NCI-H2107 (cell line): Measurements from ENCODE around the gene CCL17.
A peak's percentile ranks its signal among the peaks of the same experiment; 100 is the strongest.
"Not testable (repeated sequence)": the region's sequence is repeated elsewhere in the genome, so short reads cannot be mapped to it uniquely, and the experiment has no call there.

Experiments used
- DNase-seq: peaks from one replicate; lab custom pipeline; 2025; lab: John Stamatoyannopoulos, UW

The CCL17 gene

GRCh38 chr16:57432505-57432904, 27.9 kb downstream of the CCL17 start:
- no peak for DNase-seq

GRCh38 chr16:57432989-57433388, 28.4 kb downstream of the CCL17 start:
- no peak for DNase-seq

- DNase-seq, result no peak
Measured at GRCh38 chr16:57434003-57434402, 29.4 kb downstream of the CCL17 start.

- no peak for DNase-seq
Measured at GRCh38 chr16:57435838-57436237, 31.3 kb downstream of the CCL17 start.

GRCh38 chr16:57439947-57440346, 35.4 kb downstream of the CCL17 start:
- not testable (repeated sequence) for DNase-seq

- DNase-seq, result not testable (repeated sequence)
Measured at GRCh38 chr16:57440551-57440950, 36.0 kb downstream of the CCL17 start.

- no peak for DNase-seq
Measured at GRCh38 chr16:57444711-57445110, 40.1 kb downstream of the CCL17 start.

GRCh38 chr16:57445510-57445909, 40.9 kb downstream of the CCL17 start:
- no peak for DNase-seq

GRCh38 chr16:57446531-57447185, 42.1 kb downstream of the CCL17 start:
- peak; percentile 11 for DNase-seq

- peak; percentile 88 for DNase-seq
Measured at GRCh38 chr16:57447186-57447962, 42.8 kb downstream of the CCL17 start, which contains the start of the genes CIAPIN1 and COQ9. Gene CIAPIN1, minus strand, starts transcription at chr16:57447385. Its CDS starts 6,457 bp downstream, at chr16:57440928. Gene COQ9, plus strand, starts transcription at chr16:57447479. Its CDS starts 27 bp downstream, at chr16:57447506.

GRCh38 chr16:57452021-57452420, 47.5 kb downstream of the CCL17 start:
- no peak for DNase-seq

GRCh38 chr16:57462209-57462977, 57.8 kb downstream of the CCL17 start, which contains the start of gene POLR2C:
Gene POLR2C, plus strand, starts transcription at chr16:57462679. Its CDS starts 46 bp downstream, at chr16:57462725.
- peak; percentile 60 for DNase-seq

- DNase-seq, result no peak
Measured at GRCh38 chr16:57462978-57463362, 58.4 kb downstream of the CCL17 start.

GRCh38 chr16:57464523-57464922, 60.0 kb downstream of the CCL17 start:
- no peak for DNase-seq
